Keratinocyte (primary cell): ENCODE data around the gene PLA2G2C. TPM values are rescaled to one million over a fixed set of nuclear protein-coding genes. Genes with fewer than 3 reads are reported as not detected.

Source experiments
- DNase-seq: peaks from one replicate; pipeline ENCODE4 v3.0.0-alpha.2; 2011; ENCODE audit warnings: low read depth, missing footprints, low spot score
- FAIRE-seq: peaks from 2 replicates; lab custom pipeline; 2011; peaks lifted over from hg19 to GRCh38; lab: Jason Lieb, UNC
- H2AFZ ChIP-seq: 2 replicates; pipeline ENCODE4 v1.6.0; 2012; ENCODE audit warnings: low read length, control low read depth, inconsistent platforms; ENCODE audit not compliant: control insufficient read depth
- H3K27ac ChIP-seq: 2 replicates; pipeline ENCODE4 v1.5.1; 2011; ENCODE audit warnings: low read length; ENCODE audit not compliant: control insufficient read depth, insufficient read depth
- H3K27me3 ChIP-seq: 3 replicates; pipeline ENCODE4 v1.6.0; 2011; ENCODE audit warnings: low read length; ENCODE audit not compliant: control insufficient read depth, insufficient read depth; ENCODE audit errors: extremely low read depth
- H3K36me3 ChIP-seq, 2 experiments: 2 replicates in 1 of 2; 3 replicates in 1 of 2; pipeline ENCODE4 v1.5.1; 2011; ENCODE audit warnings: low read length in 2 of 2, mild to moderate bottlenecking in 1 of 2; ENCODE audit not compliant: control insufficient read depth in 2 of 2, insufficient read depth in 2 of 2; ENCODE audit errors: extremely low read depth in 1 of 2
- H3K4me1 ChIP-seq: 3 replicates; pipeline ENCODE4 v1.5.1; 2011; ENCODE audit warnings: low read length; ENCODE audit not compliant: control insufficient read depth, insufficient read depth; ENCODE audit errors: extremely low read depth
- H3K4me2 ChIP-seq: 3 replicates; pipeline ENCODE4 v1.6.0; 2011; ENCODE audit warnings: low read depth, low read length; ENCODE audit not compliant: control insufficient read depth, insufficient read depth; ENCODE audit errors: extremely low read depth
- H3K4me3 ChIP-seq, 3 experiments: fragments of 200-600 bp in 1 of 3; sonication (generic) in 1 of 3; 2 replicates in 2 of 3; 3 replicates in 1 of 3; pipeline ENCODE4 v1.5.1; 2011 to 2016; ENCODE audit warnings: low read length in 3 of 3, mild to moderate bottlenecking in 3 of 3, control low read depth in 2 of 3, inconsistent platforms in 1 of 3, low read depth in 1 of 3, mixed read lengths in 1 of 3, mixed run types in 1 of 3, moderate library complexity in 1 of 3; ENCODE audit not compliant: control insufficient read depth in 2 of 3, insufficient read depth in 2 of 3; ENCODE audit errors: extremely low read depth in 1 of 3
- H3K79me2 ChIP-seq: 2 replicates; pipeline ENCODE4 v1.6.0; 2012; ENCODE audit warnings: low read length; ENCODE audit not compliant: control insufficient read depth, insufficient read depth
- H3K9ac ChIP-seq: 3 replicates; pipeline ENCODE4 v1.6.0; 2011; ENCODE audit warnings: low read length; ENCODE audit not compliant: control insufficient read depth, insufficient read depth; ENCODE audit errors: extremely low read depth
- H3K9me1 ChIP-seq: 3 replicates; pipeline ENCODE4 v1.6.0; 2011; ENCODE audit warnings: low read length; ENCODE audit not compliant: control insufficient read depth, insufficient read depth; ENCODE audit errors: extremely low read depth
- H3K9me3 ChIP-seq: 2 replicates; pipeline ENCODE4 v1.5.1; 2012; ENCODE audit warnings: low read depth, low read length; ENCODE audit not compliant: control insufficient read depth
- H4K20me1 ChIP-seq: 3 replicates; pipeline ENCODE4 v1.6.0; 2011; ENCODE audit warnings: low read length; ENCODE audit not compliant: control insufficient read depth, insufficient read depth; ENCODE audit errors: extremely low read depth
- CTCF ChIP-seq, 3 experiments: IDR thresholded peaks in 1 of 3; conservative IDR thresholded peaks in 1 of 3; optimal IDR thresholded peaks in 1 of 3; 2 replicates in 2 of 3; 3 replicates in 1 of 3; pipeline versions ENCODE3 to v1.5.1; 2011; ENCODE audit warnings: low read length in 3 of 3, mild to moderate bottlenecking in 3 of 3, moderate library complexity in 2 of 3, control low read depth in 1 of 3, inconsistent platforms in 1 of 3; ENCODE audit not compliant: insufficient read depth in 2 of 3; ENCODE audit errors: extremely low read depth in 1 of 3
- EZH2 ChIP-seq: IDR thresholded peaks from one replicate; pipeline ENCODE4 v1.6.1; 2012; ENCODE audit warnings: inconsistent platforms, mild to moderate bottlenecking, low read length, moderate library complexity
- dilution Hi-C: fragments of 300-500 bp; cut with MboI; formaldehyde crosslinking; loops from one replicate; pipeline ENCODE4 v1.7.0; 2020; ENCODE audit warnings: low sequenced_read_pairs; ENCODE audit not compliant: extremely low pct_ligation_motif_present
- polyA plus RNA-seq, 5 experiments: library from polyadenylated mRNA; depleted of rRNA in 3 of 5; stranded (reverse) in 3 of 5; stranded (forward) in 1 of 5; unstranded in 1 of 5; fragments of >200 nt; gene quantifications; 1 replicate in 1 of 5; 2 replicates in 3 of 5; 3 replicates in 1 of 5; pipeline versions ENCODE4 v1.2.1 to v1.2.3, GENCODE V29; 2011 to 2012; ENCODE audit warnings: missing spikeins in 2 of 5, low read depth in 1 of 5, low replicate concordance in 1 of 5

The PLA2G2C gene
- polyA plus RNA-seq, 1 donor (not counting 4 experiments of a cell fraction or from before 2014, with no cell fraction given) = not detected

GRCh38 chr1:20182415-20182814, 3.9 kb downstream of the PLA2G2C start:
- dilution Hi-C loops = no loop called here
- H3K36me3 ChIP-seq = no peaks in the 10 kb centered on the region
- H3K9ac ChIP-seq = no peak overlapping the region
- no peak overlapping the region for H2AFZ ChIP-seq
- H3K4me1 ChIP-seq = peaks cover 3% of the 10 kb centered on the region
- H3K27ac ChIP-seq = no peak overlapping the region
- no peaks in the 10 kb centered on the region for H3K79me2 ChIP-seq
- peaks cover 35% of the 10 kb centered on the region for H3K27me3 ChIP-seq
- H3K9me1 ChIP-seq = no peaks in the 10 kb centered on the region
- H4K20me1 ChIP-seq = no peaks in the 10 kb centered on the region
- FAIRE-seq (no peak), DNase-seq (no peak)
- TF ChIP-seq CTCF (optimal IDR thresholded peaks at IDR 0.05 in 1 of 3, IDR thresholded peaks at IDR 0.05 in 1 of 3, conservative IDR thresholded peaks at IDR 0.05 in 1 of 3; ENCODE audit: extremely low read depth in 1 of 3, insufficient read depth in 2 of 3, low read length in 3 of 3) = no peak
- no peak for TF ChIP-seq EZH2
- H3K9me3 ChIP-seq = peaks cover 6% of the 10 kb centered on the region
- no peak overlapping the region for H3K4me3 ChIP-seq
- H3K4me2 ChIP-seq = no peak overlapping the region

GRCh38 chr1:20180844-20181207, 5.5 kb downstream of the PLA2G2C start:
- H3K27me3 ChIP-seq = peaks cover 25% of the 10 kb centered on the region
- H3K79me2 ChIP-seq = no peaks in the 10 kb centered on the region
- no peak overlapping the region for H2AFZ ChIP-seq
- no peak overlapping the region for H3K4me2 ChIP-seq
- H3K9me3 ChIP-seq = peaks cover 6% of the 10 kb centered on the region
- dilution Hi-C loops = no loop called here
- no peak for TF ChIP-seq EZH2
- TF ChIP-seq CTCF (optimal IDR thresholded peaks at IDR 0.05 in 1 of 3, IDR thresholded peaks at IDR 0.05 in 1 of 3, conservative IDR thresholded peaks at IDR 0.05 in 1 of 3; ENCODE audit: extremely low read depth in 1 of 3, insufficient read depth in 2 of 3, low read length in 3 of 3) = no peak
- FAIRE-seq (no peak), DNase-seq (no peak)
- no peaks in the 10 kb centered on the region for H4K20me1 ChIP-seq
- no peak overlapping the region for H3K27ac ChIP-seq
- H3K36me3 ChIP-seq = no peaks in the 10 kb centered on the region
- H3K4me3 ChIP-seq = no peak overlapping the region
- H3K4me1 ChIP-seq = no peaks in the 10 kb centered on the region
- no peak overlapping the region for H3K9ac ChIP-seq
- no peaks in the 10 kb centered on the region for H3K9me1 ChIP-seq
